ENCODE measurements around the gene STXBP1.

The STXBP1 gene

DNA sequence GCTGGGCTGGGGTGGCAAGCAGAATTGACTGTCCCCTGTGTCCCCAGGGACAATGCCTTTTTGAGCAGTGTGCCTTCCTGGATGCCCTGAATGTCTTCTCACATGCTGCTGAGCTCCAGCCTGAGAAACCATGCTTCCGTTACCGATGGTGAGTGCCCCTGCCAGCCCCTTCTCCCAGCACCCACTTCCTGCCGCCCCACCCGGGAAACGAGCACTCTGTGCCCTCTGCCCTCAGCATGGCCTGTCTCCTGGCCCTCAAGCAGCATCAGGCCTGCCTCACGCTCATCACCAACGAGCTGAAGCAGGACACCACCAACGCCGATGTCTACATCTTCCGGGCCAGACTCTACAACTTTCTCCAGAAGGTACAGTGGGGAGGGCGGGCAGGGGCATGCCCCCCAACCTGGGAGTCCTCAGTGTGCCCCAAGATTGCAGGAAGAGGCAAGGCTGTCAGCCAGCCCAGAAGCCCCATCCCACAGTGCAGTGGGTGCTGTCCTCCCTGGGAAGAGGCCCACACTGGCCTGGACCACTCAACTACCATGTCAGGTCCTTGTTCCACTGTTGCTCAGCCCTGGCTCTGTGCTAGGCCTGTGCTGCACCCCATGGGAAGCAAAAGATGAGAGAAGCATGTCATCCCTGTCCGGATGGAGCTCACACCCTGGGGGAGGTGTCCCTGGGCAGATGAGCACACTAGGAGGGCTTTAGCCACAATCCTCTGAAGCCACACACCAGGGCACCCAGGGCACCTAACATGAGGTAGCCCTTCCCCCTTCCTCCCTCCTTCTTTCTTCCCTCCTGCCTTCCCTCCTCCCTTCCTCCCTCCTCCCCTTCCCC lies 108.2 kb downstream of the STXBP1 start:
- H3K4me3 ChIP-seq (ENCODE audit: low read length): no peak overlapping the region

GRCh38 chr9:127720865-127721227 lies 108.8 kb downstream of the STXBP1 start:
- H3K9ac ChIP-seq (ENCODE audit: low read length): no peak overlapping the region
- no peaks in the 10 kb centered on the region for H3K27me3 ChIP-seq (ENCODE audit: control insufficient read depth, insufficient read depth, low read length)
- H3K9me3 ChIP-seq (ENCODE audit: control insufficient read depth, low read length): no peaks in the 10 kb centered on the region
- H3K4me1 ChIP-seq (ENCODE audit: control insufficient read depth, insufficient read depth, low read length): peaks cover 28% of the 10 kb centered on the region
- H3K4me3 ChIP-seq (ENCODE audit: low read length): no peak overlapping the region
- no peaks in the 10 kb centered on the region for H3K36me3 ChIP-seq (ENCODE audit: control insufficient read depth, insufficient read depth, low read length)

More for the DNA sequence above, 108.2 kb downstream of the STXBP1 start:
- no peak overlapping the region for H3K9ac ChIP-seq (ENCODE audit: low read length)
- H3K4me1 ChIP-seq (ENCODE audit: control insufficient read depth, insufficient read depth, low read length): peaks cover 29% of the 10 kb centered on the region
- no peaks in the 10 kb centered on the region for H3K9me3 ChIP-seq (ENCODE audit: control insufficient read depth, low read length)
- no peaks in the 10 kb centered on the region for H3K27me3 ChIP-seq (ENCODE audit: control insufficient read depth, insufficient read depth, low read length)
- H3K36me3 ChIP-seq (ENCODE audit: control insufficient read depth, insufficient read depth, low read length): no peaks in the 10 kb centered on the region

GRCh38 chr9:127721391-127721821 lies 109.3 kb downstream of the STXBP1 start:
- Histone ChIP-seq H3K36me3 (ENCODE audit: control insufficient read depth, insufficient read depth, low read length) (no peaks in the 10 kb centered on the region), H3K4me1 (ENCODE audit: control insufficient read depth, insufficient read depth, low read length) (peaks cover 23% of the 10 kb centered on the region), H3K4me3 (ENCODE audit: low read length) (no peak overlapping the region), H3K9me3 (ENCODE audit: control insufficient read depth, low read length) (no peaks in the 10 kb centered on the region), H3K27me3 (ENCODE audit: control insufficient read depth, insufficient read depth, low read length) (no peaks in the 10 kb centered on the region), H3K9ac (ENCODE audit: low read length) (no peak overlapping the region)

DNA sequence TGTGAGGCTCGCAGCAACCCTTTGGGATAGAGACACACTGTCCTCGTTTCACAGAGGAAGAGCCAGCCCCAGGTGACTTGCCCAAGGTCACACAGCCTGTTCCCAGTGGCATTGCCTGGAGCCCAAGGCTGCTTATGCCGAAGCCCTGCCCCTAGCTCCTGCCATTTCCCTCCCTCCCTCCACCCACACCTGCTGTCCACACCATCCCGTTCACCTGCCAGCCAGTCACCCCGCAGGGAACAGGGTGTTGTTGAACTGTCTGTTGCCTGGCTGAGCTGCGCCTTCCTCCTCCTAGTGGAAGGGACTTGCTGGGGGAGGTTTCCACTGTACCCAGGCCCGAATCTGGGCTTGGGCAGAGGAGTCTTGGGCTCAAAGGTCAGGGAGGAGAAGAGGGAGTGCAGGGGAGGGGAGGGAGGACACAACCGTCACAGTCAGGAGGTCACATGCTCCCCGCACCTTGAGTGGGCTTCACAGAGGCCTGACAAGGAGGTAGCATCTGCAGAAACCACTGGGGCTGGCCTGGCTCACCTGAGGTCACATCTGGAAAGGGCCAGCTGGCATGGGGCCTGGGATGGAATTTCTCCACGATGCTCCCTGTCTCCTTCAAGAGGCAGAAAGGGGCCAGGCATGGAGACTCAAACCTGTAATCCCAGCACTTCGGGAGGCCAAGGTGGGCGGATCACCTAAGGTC lies 110.1 kb downstream of the STXBP1 start:
- Histone ChIP-seq H3K4me3 (ENCODE audit: low read length) (no peak overlapping the region), H3K27me3 (ENCODE audit: control insufficient read depth, insufficient read depth, low read length) (no peaks in the 10 kb centered on the region), H3K4me1 (ENCODE audit: control insufficient read depth, insufficient read depth, low read length) (peaks cover 23% of the 10 kb centered on the region), H3K9me3 (ENCODE audit: control insufficient read depth, low read length) (no peaks in the 10 kb centered on the region), H3K36me3 (ENCODE audit: control insufficient read depth, insufficient read depth, low read length) (no peaks in the 10 kb centered on the region), H3K9ac (ENCODE audit: low read length) (no peak overlapping the region)

DNA sequence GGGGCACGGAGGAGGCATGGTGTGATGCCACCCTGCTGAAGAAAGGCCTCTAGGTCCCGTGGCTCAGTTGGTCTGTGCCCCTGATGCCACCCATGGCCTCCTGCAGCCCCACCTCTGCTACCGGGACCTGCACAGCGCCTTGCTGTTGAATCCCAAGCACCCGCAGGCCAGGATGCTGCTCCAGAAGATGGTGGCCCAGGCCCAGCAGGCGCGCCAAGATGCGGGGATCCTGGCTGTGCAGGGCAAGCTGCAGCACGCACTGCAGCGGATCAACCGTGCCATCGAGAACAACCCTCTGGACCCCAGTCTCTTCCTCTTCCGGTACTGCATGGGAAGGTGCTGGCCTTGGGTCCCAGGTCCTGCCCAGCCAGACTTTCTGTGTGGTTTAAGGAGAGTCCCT lies 110.9 kb downstream of the STXBP1 start:
- Histone ChIP-seq H3K36me3 (ENCODE audit: control insufficient read depth, insufficient read depth, low read length) (no peaks in the 10 kb centered on the region), H3K27me3 (ENCODE audit: control insufficient read depth, insufficient read depth, low read length) (no peaks in the 10 kb centered on the region), H3K4me3 (ENCODE audit: low read length) (no peak overlapping the region)

GRCh38 chr9:127723444-127723843 lies 111.4 kb downstream of the STXBP1 start:
- Histone ChIP-seq H3K4me3 (ENCODE audit: low read length) (no peak overlapping the region), H3K36me3 (ENCODE audit: control insufficient read depth, insufficient read depth, low read length) (no peaks in the 10 kb centered on the region), H3K4me1 (ENCODE audit: control insufficient read depth, insufficient read depth, low read length) (peaks cover 23% of the 10 kb centered on the region), H3K9ac (ENCODE audit: low read length) (no peak overlapping the region), H3K9me3 (ENCODE audit: control insufficient read depth, low read length) (no peaks in the 10 kb centered on the region), H3K27me3 (ENCODE audit: control insufficient read depth, insufficient read depth, low read length) (no peaks in the 10 kb centered on the region)

More for the DNA sequence above, 110.9 kb downstream of the STXBP1 start:
- Histone ChIP-seq H3K4me1 (ENCODE audit: control insufficient read depth, insufficient read depth, low read length) (peaks cover 23% of the 10 kb centered on the region), H3K9ac (ENCODE audit: low read length) (no peak overlapping the region), H3K9me3 (ENCODE audit: control insufficient read depth, low read length) (no peaks in the 10 kb centered on the region)

- Histone ChIP-seq H3K9ac (ENCODE audit: low read length) (no peak overlapping the region), H3K4me3 (ENCODE audit: low read length) (no peak overlapping the region), H3K36me3 (ENCODE audit: control insufficient read depth, insufficient read depth, low read length) (no peaks in the 10 kb centered on the region), H3K27me3 (ENCODE audit: control insufficient read depth, insufficient read depth, low read length) (no peaks in the 10 kb centered on the region), H3K4me1 (ENCODE audit: control insufficient read depth, insufficient read depth, low read length) (peaks cover 23% of the 10 kb centered on the region), H3K9me3 (ENCODE audit: control insufficient read depth, low read length) (no peaks in the 10 kb centered on the region)
Measured at GRCh38 chr9:127724012-127724411, 111.9 kb downstream of the STXBP1 start.

DNA sequence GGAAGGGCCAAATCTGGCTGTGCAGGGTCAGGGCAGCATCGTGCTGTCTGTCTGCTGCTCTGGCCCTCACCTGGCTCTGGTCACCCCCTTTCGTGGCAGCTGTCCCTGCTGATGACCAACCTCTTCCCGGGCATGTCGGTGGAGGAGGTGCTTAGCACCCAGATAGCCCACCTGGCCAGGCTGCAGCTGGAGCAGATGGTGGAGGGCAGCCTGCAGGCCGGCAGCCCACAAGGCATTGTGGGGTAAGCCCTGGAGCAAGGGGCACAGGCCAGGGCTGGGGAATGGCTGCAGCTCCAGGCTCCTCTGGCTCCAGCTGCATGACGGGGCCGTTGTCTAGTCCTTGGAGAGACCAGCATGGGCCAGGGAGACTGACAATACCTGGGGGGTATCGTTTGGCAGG lies 114.8 kb downstream of the STXBP1 start:
- Histone ChIP-seq H3K9ac (ENCODE audit: low read length) (no peak overlapping the region), H3K36me3 (ENCODE audit: control insufficient read depth, insufficient read depth, low read length) (no peaks in the 10 kb centered on the region), H3K27me3 (ENCODE audit: control insufficient read depth, insufficient read depth, low read length) (no peaks in the 10 kb centered on the region), H3K4me1 (ENCODE audit: control insufficient read depth, insufficient read depth, low read length) (peaks cover 22% of the 10 kb centered on the region), H3K9me3 (ENCODE audit: control insufficient read depth, low read length) (no peaks in the 10 kb centered on the region), H3K4me3 (ENCODE audit: low read length) (no peak overlapping the region)

DNA sequence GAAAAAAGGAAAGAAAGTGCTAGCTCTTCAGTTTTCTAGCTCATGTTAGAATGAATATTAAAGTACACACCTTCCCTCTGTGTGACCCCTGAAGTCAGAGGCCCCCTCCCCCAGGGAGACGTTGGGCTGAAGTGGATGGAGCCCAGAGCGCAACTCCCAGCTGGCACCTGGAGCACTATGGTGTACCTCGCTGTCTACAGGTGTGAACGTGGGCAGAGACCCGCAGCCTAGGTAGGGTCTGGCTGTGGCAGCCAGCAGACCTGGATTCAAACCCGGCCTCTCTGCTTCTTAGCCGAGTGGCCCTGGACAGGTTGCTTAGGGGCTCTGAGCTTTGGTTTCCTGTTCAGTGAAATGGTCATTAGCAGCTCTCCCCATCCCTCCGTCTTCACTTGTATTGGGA lies 116.7 kb downstream of the STXBP1 start:
- H3K9me3 ChIP-seq (ENCODE audit: control insufficient read depth, low read length): no peaks in the 10 kb centered on the region
- H3K4me1 ChIP-seq (ENCODE audit: control insufficient read depth, insufficient read depth, low read length): peaks cover 10% of the 10 kb centered on the region
- H3K9ac ChIP-seq (ENCODE audit: low read length): no peak overlapping the region
- H3K27me3 ChIP-seq (ENCODE audit: control insufficient read depth, insufficient read depth, low read length): no peaks in the 10 kb centered on the region
- no peak overlapping the region for H3K4me3 ChIP-seq (ENCODE audit: low read length)
- H3K36me3 ChIP-seq (ENCODE audit: control insufficient read depth, insufficient read depth, low read length): no peaks in the 10 kb centered on the region

GRCh38 chr9:127729522-127730256 lies 117.6 kb downstream of the STXBP1 start:
- H3K9me3 ChIP-seq (ENCODE audit: control insufficient read depth, low read length): no peaks in the 10 kb centered on the region
- H3K36me3 ChIP-seq (ENCODE audit: control insufficient read depth, insufficient read depth, low read length): no peaks in the 10 kb centered on the region
- H3K9ac ChIP-seq (ENCODE audit: low read length): no peak overlapping the region
- H3K27me3 ChIP-seq (ENCODE audit: control insufficient read depth, insufficient read depth, low read length): no peaks in the 10 kb centered on the region
- peaks cover 11% of the 10 kb centered on the region for H3K4me1 ChIP-seq (ENCODE audit: control insufficient read depth, insufficient read depth, low read length)
- H3K4me3 ChIP-seq (ENCODE audit: low read length): no peak overlapping the region

DNA sequence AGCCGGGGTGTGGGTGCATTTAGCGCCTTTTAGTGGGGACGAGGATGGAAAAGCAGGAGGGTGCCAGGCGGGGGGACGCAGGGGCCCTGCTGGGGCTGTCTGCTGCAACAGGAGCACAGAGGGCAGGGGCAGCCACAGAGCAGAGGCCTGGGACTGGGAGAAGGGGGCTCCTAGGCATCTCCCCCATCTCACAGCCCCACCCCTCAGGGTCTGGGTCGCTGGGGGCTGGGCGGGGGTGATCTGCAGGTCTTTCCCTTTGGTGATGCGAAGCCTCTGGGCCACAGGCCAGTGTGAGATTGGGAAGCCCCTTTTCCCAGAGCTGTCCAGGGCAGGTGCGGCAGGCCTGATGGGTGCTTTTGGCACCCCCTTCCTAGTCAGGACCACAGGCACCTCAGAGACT lies 118.2 kb downstream of the STXBP1 start:
- Histone ChIP-seq H3K9me3 (ENCODE audit: control insufficient read depth, low read length) (no peaks in the 10 kb centered on the region), H3K4me3 (ENCODE audit: low read length) (no peak overlapping the region)

More for the DNA sequence above, 118.2 kb downstream of the STXBP1 start:
- Histone ChIP-seq H3K4me1 (ENCODE audit: control insufficient read depth, insufficient read depth, low read length) (peaks cover 10% of the 10 kb centered on the region), H3K36me3 (ENCODE audit: control insufficient read depth, insufficient read depth, low read length) (no peaks in the 10 kb centered on the region), H3K9ac (ENCODE audit: low read length) (no peak overlapping the region), H3K27me3 (ENCODE audit: control insufficient read depth, insufficient read depth, low read length) (no peaks in the 10 kb centered on the region)

All from mucosa of stomach (tissue), 1 donor.